HL-60 (cell line): Measurements from ENCODE around the gene KMT2A.

Experiments used
- CTCF ChIP-seq: IDR thresholded peaks from one replicate; pipeline ENCODE4 v1.5.1; 2011; ENCODE audit warnings: low read length, control low read depth, inconsistent platforms; ENCODE audit not compliant: insufficient read depth
- POLR2AphosphoS5 ChIP-seq: IDR thresholded peaks from 2 replicates; pipeline ENCODE4 v1.6.1; 2012; ENCODE audit warnings: low read depth

DNA sequence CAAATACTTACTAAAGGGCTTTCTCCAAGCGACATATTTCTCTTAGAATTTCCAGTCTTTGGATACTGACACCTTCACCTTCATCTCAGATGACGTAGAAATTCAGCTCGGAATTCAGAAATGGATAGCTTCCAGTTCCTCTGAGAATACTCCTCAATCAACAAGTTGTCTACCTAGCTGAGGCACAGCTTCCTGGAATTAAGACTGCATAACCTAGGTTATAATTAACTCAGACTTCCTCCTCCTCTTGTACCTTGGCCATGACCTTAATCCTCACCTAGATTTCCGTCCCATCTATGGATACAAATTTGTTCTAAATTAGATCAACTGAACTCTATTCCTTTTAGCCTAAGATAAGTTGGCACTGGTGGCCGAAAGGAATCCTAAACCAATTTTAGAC lies 17.5 kb upstream of the KMT2A start:
- no peak for TF ChIP-seq POLR2AphosphoS5
- no peak for TF ChIP-seq CTCF
